DOHH2 (cell line): ENCODE data around the gene USP30.

ENCODE experiments used
- H3F3A ChIP-seq: fragments of 200-600 bp; sonication (generic), shearing (Covaris generic); 2 replicates; pipeline ENCODE4 v1.6.0; 2016; ENCODE audit warnings: antibody characterized with exemption, mild to moderate bottlenecking; ENCODE audit not compliant: control insufficient read depth, insufficient read depth
- H3K27ac ChIP-seq: fragments of 200-600 bp; sonication (generic); 2 replicates; pipeline ENCODE4 v1.5.1; 2014; ENCODE audit warnings: low read depth, mild to moderate bottlenecking, low read length, moderate library complexity
- H3K27me3 ChIP-seq: fragments of 200-600 bp; sonication (generic); 2 replicates; pipeline ENCODE4 v1.6.1; 2014; ENCODE audit warnings: mild to moderate bottlenecking, low read length, mixed read lengths; ENCODE audit not compliant: control insufficient read depth
- H3K36me3 ChIP-seq: fragments of 200-600 bp; sonication (generic); 2 replicates; pipeline ENCODE4 v1.6.1; 2014; ENCODE audit warnings: mild to moderate bottlenecking, low read length, moderate library complexity, mixed read lengths; ENCODE audit not compliant: control insufficient read depth
- H3K4me1 ChIP-seq: fragments of 200-600 bp; sonication (generic); 2 replicates; pipeline ENCODE4 v1.6.1; 2014; ENCODE audit warnings: mild to moderate bottlenecking, low read length, mixed read lengths; ENCODE audit not compliant: control insufficient read depth
- H3K4me2 ChIP-seq: fragments of 200-600 bp; sonication (generic); 2 replicates; pipeline ENCODE4 v1.6.0; 2014; ENCODE audit warnings: mild to moderate bottlenecking, low read length, moderate library complexity
- H3K4me3 ChIP-seq: fragments of 200-600 bp; sonication (generic); 2 replicates; pipeline ENCODE4 v1.5.1; 2014; ENCODE audit warnings: mild to moderate bottlenecking, low read length, mixed read lengths
- H3K79me2 ChIP-seq: fragments of 200-600 bp; sonication (generic); 2 replicates; pipeline ENCODE4 v1.6.1; 2014; ENCODE audit warnings: mild to moderate bottlenecking, low read length, mixed read lengths; ENCODE audit not compliant: control insufficient read depth
- H3K9me2 ChIP-seq: fragments of 200-600 bp; sonication (generic); replicated peaks from 2 replicates; pipeline ENCODE4 v1.6.1; 2014; ENCODE audit warnings: mild to moderate bottlenecking, low read length, mixed read lengths; ENCODE audit not compliant: control insufficient read depth
- H3K9me3 ChIP-seq: fragments of 200-600 bp; sonication (generic); 2 replicates; pipeline ENCODE4 v1.6.1; 2014; ENCODE audit warnings: antibody characterized with exemption, low read length, mixed read lengths; ENCODE audit not compliant: control insufficient read depth, insufficient read depth
- H4K20me1 ChIP-seq: fragments of 200-600 bp; sonication (generic); 2 replicates; pipeline ENCODE4 v1.6.0; 2014; ENCODE audit warnings: low read depth, mild to moderate bottlenecking, antibody characterized with exemption, low read length, moderate library complexity; ENCODE audit not compliant: control insufficient read depth, insufficient read depth
- CTCF ChIP-seq: fragments of 200-600 bp; sonication (generic); IDR thresholded peaks from one replicate; pipeline ENCODE4 v1.5.1; 2014; ENCODE audit warnings: antibody characterized with exemption, mild to moderate bottlenecking, low read depth, low read length; ENCODE audit not compliant: poor library complexity, severe bottlenecking
- EZH2phosphoT487 ChIP-seq: fragments of 200-600 bp; sonication (generic); IDR thresholded peaks from 2 replicates; pipeline ENCODE4 v1.6.1; 2017; ENCODE audit warnings: borderline replicate concordance, mild to moderate bottlenecking, antibody characterized with exemption, low read length, moderate library complexity, mixed read lengths

USP30 gene

GRCh38 chr12:109010259-109010658 lies 42.1 kb upstream of the USP30 start:
- H3K4me1 ChIP-seq: no peaks in the 10 kb centered on the region
- no peaks in the 10 kb centered on the region for H3K9me2 ChIP-seq
- TF ChIP-seq EZH2phosphoT487 (no peak), CTCF (no peak)
- no peak overlapping the region for H3K4me2 ChIP-seq
- H4K20me1 ChIP-seq: no peaks in the 10 kb centered on the region
- no peak overlapping the region for H3K4me3 ChIP-seq
- no peaks in the 10 kb centered on the region for H3K9me3 ChIP-seq
- no peak overlapping the region for H3K27ac ChIP-seq
- no peaks in the 10 kb centered on the region for H3K36me3 ChIP-seq
- peaks cover 4% of the 10 kb centered on the region for H3K27me3 ChIP-seq
- no peaks in the 10 kb centered on the region for H3K79me2 ChIP-seq
- H3F3A ChIP-seq: no peaks in the 10 kb centered on the region

- Histone ChIP-seq H4K20me1 (no peaks in the 10 kb centered on the region), H3F3A (no peaks in the 10 kb centered on the region), H3K79me2 (no peaks in the 10 kb centered on the region), H3K4me2 (no peak overlapping the region), H3K36me3 (no peaks in the 10 kb centered on the region), H3K27me3 (peaks cover 13% of the 10 kb centered on the region), H3K4me1 (no peaks in the 10 kb centered on the region), H3K9me2 (no peaks in the 10 kb centered on the region), H3K4me3 (no peak overlapping the region), H3K9me3 (no peaks in the 10 kb centered on the region), H3K27ac (no peak overlapping the region)
- no peak for TF ChIP-seq CTCF
- TF ChIP-seq EZH2phosphoT487: no peak
These were observed 37.2 kb upstream of the USP30 start for GRCh38 chr12:109014984-109015765.

GRCh38 chr12:109016016-109016415 lies 36.4 kb upstream of the USP30 start:
- no peaks in the 10 kb centered on the region for H3F3A ChIP-seq
- no peaks in the 10 kb centered on the region; the same call in 1 of the 2 replicates for H3K4me1 ChIP-seq
- no peaks in the 10 kb centered on the region for H4K20me1 ChIP-seq
- H3K9me3 ChIP-seq: no peaks in the 10 kb centered on the region
- no peak overlapping the region for H3K4me2 ChIP-seq
- peaks cover 22% of the 10 kb centered on the region for H3K27me3 ChIP-seq
- TF ChIP-seq CTCF: no peak
- TF ChIP-seq EZH2phosphoT487: no peak
- H3K36me3 ChIP-seq: no peaks in the 10 kb centered on the region
- no peaks in the 10 kb centered on the region for H3K79me2 ChIP-seq
- H3K4me3 ChIP-seq: no peak overlapping the region
- H3K9me2 ChIP-seq: no peaks in the 10 kb centered on the region
- H3K27ac ChIP-seq: no peak overlapping the region
